Right atrium auricular region (tissue), 2 donors: ENCODE measurements around the gene TOR4A. TPM values are rescaled to one million over a fixed set of nuclear protein-coding genes. Genes with fewer than 3 reads are reported as not detected.

Source experiments
- DNase-seq: peaks from one replicate; pipeline ENCODE4 v3.0.0-alpha.2; 2019; ENCODE audit warnings: low spot score
- H3K27ac ChIP-seq, 2 donors: fragments of 200-600 bp; sonication (generic); 1 replicate in 1 of 2; 2 replicates in 1 of 2; pipeline ENCODE4 v1.5.1; 2016 to 2019
- H3K27me3 ChIP-seq, 2 donors: fragments of 200-600 bp; sonication (generic); one replicate each; pipeline versions ENCODE4 v1.5.1 to v1.6.0; 2017 to 2019
- H3K36me3 ChIP-seq: fragments of 200-600 bp; sonication (generic); one replicate; pipeline ENCODE4 v1.5.1; 2016
- H3K4me1 ChIP-seq, 2 donors: fragments of 200-600 bp; sonication (generic); one replicate each; pipeline versions ENCODE4 v1.5.1 to v1.6.0; 2017 to 2019
- H3K4me3 ChIP-seq, 2 donors: fragments of 200-600 bp; sonication (generic); 1 replicate in 1 of 2; 2 replicates in 1 of 2; pipeline ENCODE4 v1.5.1; 2017 to 2019; ENCODE audit warnings: mild to moderate bottlenecking in 1 of 2, moderate library complexity in 1 of 2
- H3K9me3 ChIP-seq, 2 donors: fragments of 200-600 bp; sonication (generic); one replicate each; pipeline ENCODE4 v1.5.1; 2019
- CTCF ChIP-seq, 2 donors: fragments of 200-600 bp; sonication (generic); IDR thresholded peaks; one replicate each; pipeline ENCODE4 v1.5.1; 2019; ENCODE audit warnings: antibody characterized with exemption in 2 of 2
- total RNA-seq, 2 donors: library from RNA; depleted of rRNA; stranded (reverse); fragments of >200 nt; gene quantifications; one replicate each; pipeline ENCODE4 v1.1.0, GENCODE V29; 2016

The TOR4A gene
- total RNA-seq, 2 donors from 2014 or later, result 9.4 to 16.8 TPM

GRCh38 chr9:137299938-137300337 lies 22.4 kb downstream of the TOR4A start:
- H3K36me3 ChIP-seq, result no peaks in the 10 kb centered on the region
- peak overlapping the region; percentile 44 to 66 for H3K4me3 ChIP-seq
- TF ChIP-seq CTCF (IDR thresholded peaks at IDR 0.05), result no peak
- H3K27ac ChIP-seq, result peak overlapping the region; percentile 79 to 83
- peaks cover 0 to 85% of the 10 kb centered on the region in 2 donors for H3K4me1 ChIP-seq
- peaks cover 0 to 9% of the 10 kb centered on the region in 2 donors for H3K27me3 ChIP-seq
- H3K9me3 ChIP-seq, result no peaks in the 10 kb centered on the region
- no peak for DNase-seq

- Histone ChIP-seq H3K27me3 (peaks cover 0 to 9% of the 10 kb centered on the region in 2 donors), H3K9me3 (no peaks in the 10 kb centered on the region), H3K4me3 (peak overlapping the region; percentile 44 to 66), H3K36me3 (no peaks in the 10 kb centered on the region), H3K27ac (peak overlapping the region; percentile 79 to 83), H3K4me1 (peaks cover 0 to 88% of the 10 kb centered on the region in 2 donors)
- TF ChIP-seq CTCF (IDR thresholded peaks at IDR 0.05), result no peak
- DNase-seq, result no peak
Measured at GRCh38 chr9:137300567-137301080, 23.1 kb downstream of the TOR4A start.

GRCh38 chr9:137301081-137301947 lies 23.8 kb downstream of the TOR4A start:
- Histone ChIP-seq H3K9me3 (no peaks in the 10 kb centered on the region), H3K4me1 (peaks cover 0 to 89% of the 10 kb centered on the region in 2 donors), H3K36me3 (no peaks in the 10 kb centered on the region), H3K27me3 (peaks cover 0 to 4% of the 10 kb centered on the region in 2 donors), H3K4me3 (peak overlapping the region; percentile 44 to 66), H3K27ac (peak overlapping the region; percentile 79 to 83)
- TF ChIP-seq CTCF (IDR thresholded peaks at IDR 0.05), result no peak
- DNase-seq, result no peak

- Histone ChIP-seq H3K9me3 (no peaks in the 10 kb centered on the region), H3K27me3 (peaks cover 0 to 4% of the 10 kb centered on the region in 2 donors), H3K27ac (peak within 1 kb of the TSS; percentile 79 to 83), H3K4me1 (peaks cover 0 to 89% of the 10 kb centered on the region in 2 donors), H3K36me3 (no peaks in the 10 kb centered on the region), H3K4me3 (peak within 1 kb of the TSS; percentile 46 to 66)
- no peak for TF ChIP-seq CTCF (IDR thresholded peaks at IDR 0.05)
- DNase-seq, result peak; percentile 87
Measured at GRCh38 chr9:137302118-137302448, 24.6 kb downstream of the TOR4A start, which contains the start of gene NRARP. Gene NRARP, minus strand, starts transcription at chr9:137302271. Its CDS starts 343 bp downstream, at chr9:137301928.

GRCh38 chr9:137302449-137303150 lies 25.1 kb downstream of the TOR4A start:
- H3K4me1 ChIP-seq, result peaks cover 0 to 89% of the 10 kb centered on the region in 2 donors
- peaks cover 0 to 4% of the 10 kb centered on the region in 2 donors for H3K27me3 ChIP-seq
- no peaks in the 10 kb centered on the region for H3K9me3 ChIP-seq
- peak overlapping the region; percentile 69 to 71 for H3K27ac ChIP-seq
- TF ChIP-seq CTCF (IDR thresholded peaks at IDR 0.05), result peak; percentile 31 to 61
- peak overlapping the region; percentile 46 to 58 for H3K4me3 ChIP-seq
- no peak for DNase-seq
- no peaks in the 10 kb centered on the region for H3K36me3 ChIP-seq
